Gastroesophageal sphincter (tissue), 3 donors: ENCODE measurements around the gene SLC26A5.

Experiments
- CTCF ChIP-seq, 4 experiments: fragments of 200-600 bp in 2 of 4; fragments of 450-650 bp in 2 of 4; sonication (generic) in 1 of 4; IDR thresholded peaks; one replicate each; pipeline ENCODE4 v1.5.1; 2017 to 2019; ENCODE audit warnings: antibody characterized with exemption in 4 of 4, mild to moderate bottlenecking in 2 of 4, moderate library complexity in 2 of 4
- EP300 ChIP-seq: sonication (generic); formaldehyde crosslinking; IDR thresholded peaks from one replicate; pipeline ENCODE4 v1.6.1; 2017; ENCODE audit warnings: antibody characterized with exemption, mild to moderate bottlenecking
- POLR2A ChIP-seq, 2 donors: fragments of 450-650 bp; IDR thresholded peaks; one replicate each; pipeline ENCODE4 v1.6.1; 2017; ENCODE audit warnings: antibody characterized with exemption in 2 of 2, mild to moderate bottlenecking in 2 of 2, moderate library complexity in 1 of 2
- POLR2AphosphoS5 ChIP-seq: sonication (generic); formaldehyde crosslinking; IDR thresholded peaks from one replicate; pipeline ENCODE4 v1.6.1; 2017; ENCODE audit warnings: antibody characterized with exemption

GRCh38 chr7:103381280-103382031, 64.6 kb downstream of the SLC26A5 start:
- no peak for TF ChIP-seq CTCF (IDR thresholded peaks at IDR 0.05)
- no peak for TF ChIP-seq POLR2AphosphoS5
- TF ChIP-seq POLR2A (IDR thresholded peaks at IDR 0.05) = no peak
- TF ChIP-seq EP300 = no peak
